ENCODE data around the gene OR13C4. TPM values are rescaled to one million over a fixed set of nuclear protein-coding genes. Genes with fewer than 3 reads are reported as not detected.

The OR13C4 gene
- total and polyA plus RNA-seq, 2 donors (not counting 1 experiment from before 2014, with no cell fraction given), result not detected

DNA sequence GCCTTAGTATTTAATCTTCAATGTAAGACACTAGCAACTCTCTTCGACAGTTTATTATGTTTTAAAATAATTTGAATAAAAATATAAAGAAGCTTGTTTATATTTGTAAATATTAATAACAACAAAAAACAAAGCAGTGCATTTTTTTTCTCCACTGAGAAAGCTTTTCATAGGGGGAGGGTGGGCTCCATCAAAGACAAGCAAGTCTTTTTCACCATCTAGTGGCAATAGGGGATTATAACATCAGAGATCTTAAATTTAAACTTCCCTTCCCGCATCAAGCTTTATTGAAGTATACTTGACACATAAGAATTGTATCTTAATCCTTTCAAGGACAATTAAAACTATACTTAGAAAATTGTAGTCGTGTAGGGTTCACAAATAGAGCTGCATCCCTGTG, 32.2 kb downstream of the OR13C4 start:
- TF ChIP-seq CTCF (IDR thresholded peaks at IDR 0.05), result no peak
- TF ChIP-seq EZH2 (IDR thresholded peaks at IDR 0.05; ENCODE audit: borderline replicate concordance, insufficient read depth, low read depth, low read length, poor library complexity, severe bottlenecking), result no peak
- no peaks in the 10 kb centered on the region for H4K20me1 ChIP-seq (ENCODE audit: control insufficient read depth, insufficient read depth, low read length, poor library complexity, severe bottlenecking)
- no peak overlapping the region for H3K9ac ChIP-seq (ENCODE audit: low read length)
- H2AFZ ChIP-seq (ENCODE audit: insufficient read depth, low read depth, low read length, poor library complexity, severe bottlenecking), result no peak overlapping the region
- no peak overlapping the region for H3K4me3 ChIP-seq (ENCODE audit: control extremely low read depth in 1 of 5, extremely low read depth in 1 of 5, insufficient read depth in 1 of 5, low read depth in 2 of 5, low read length in 4 of 5)
- peaks cover 0 to 2% (median 0%) of the 10 kb centered on the region in 3 donors for H3K9me3 ChIP-seq (ENCODE audit: control extremely low read depth in 1 of 3, control insufficient read depth in 2 of 3, insufficient read depth in 1 of 3, low read length in 2 of 3)
- Mint-ChIP-seq H3K9me3 (ENCODE audit: insufficient read depth) (no peaks in the 10 kb centered on the region), H3K27ac (no peak overlapping the region), H3K27me3 (no peaks in the 10 kb centered on the region), H3K4me1 (no peaks in the 10 kb centered on the region), H3K4me3 (no peak overlapping the region)
- H3K79me2 ChIP-seq (ENCODE audit: control insufficient read depth, insufficient read depth, low read length), result no peaks in the 10 kb centered on the region
- H3K27me3 ChIP-seq (replicated peaks in 1 of 4; ENCODE audit: control extremely low read depth in 1 of 4, control insufficient read depth in 3 of 4, insufficient read depth in 4 of 4, low read length in 3 of 4), result no peaks in the 10 kb centered on the region
- H3K36me3 ChIP-seq (replicated peaks in 1 of 2; ENCODE audit: control extremely low read depth in 1 of 2, control insufficient read depth in 1 of 2, extremely low read depth in 1 of 2, insufficient read depth in 2 of 2, low read length in 1 of 2), result no peaks in the 10 kb centered on the region
- H3K27ac ChIP-seq (ENCODE audit: low read length in 2 of 2), result no peak overlapping the region
- ATAC-seq (ENCODE audit: low read depth) (no peak), DNase-seq (no peak)
- no peak overlapping the region for H3K4me2 ChIP-seq (replicated peaks; ENCODE audit: low read depth, low read length, poor library complexity, severe bottlenecking)
- WGBS (ENCODE audit: insufficient coverage), result no CpG with 5 or more reads among the region's 3 CpGs
- no peaks in the 10 kb centered on the region for H3K4me1 ChIP-seq (ENCODE audit: control insufficient read depth in 2 of 2, insufficient read depth in 2 of 2, low read length in 2 of 2)
- ChIA-PET POLR2A (no interaction called here), CTCF (interaction anchor here (0.5 kb wide), 1 partner anchor 91 kb away, joined by 3 read pairs; no protein-coding TSS in a partner anchor)
- intact Hi-C loops (cut with micrococcal nuclease), result no loop called here

DNA sequence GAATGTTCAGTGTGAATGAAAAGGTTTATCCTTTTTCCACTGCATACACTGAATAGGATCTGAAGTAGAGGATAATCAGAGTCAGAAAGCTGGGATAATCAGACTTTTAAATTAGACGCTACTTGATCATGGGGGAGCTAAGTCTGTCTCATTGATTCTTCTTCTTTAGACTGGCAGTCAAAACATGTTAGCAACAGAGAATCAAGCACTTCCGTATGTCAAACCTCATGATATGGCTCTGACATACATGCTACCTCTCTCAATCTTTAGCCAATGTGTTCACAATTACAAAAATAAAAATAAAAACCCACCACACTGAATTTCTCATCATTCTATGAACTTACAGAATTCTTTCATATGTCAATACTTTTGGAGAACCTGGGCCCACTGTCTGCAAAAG, 42.0 kb downstream of the OR13C4 start:
- H3K4me1 ChIP-seq (ENCODE audit: control insufficient read depth in 2 of 2, insufficient read depth in 2 of 2, low read length in 2 of 2), result no peaks in the 10 kb centered on the region
- 100% methylated on average over 2 of the region's 2 CpGs for WGBS (ENCODE audit: insufficient coverage)
- H3K27ac Mint-ChIP-seq, result no peak overlapping the region
- no peaks in the 10 kb centered on the region for H4K20me1 ChIP-seq (ENCODE audit: control insufficient read depth, insufficient read depth, low read length, poor library complexity, severe bottlenecking)
- H3K27me3 Mint-ChIP-seq, result no peaks in the 10 kb centered on the region
- H3K4me2 ChIP-seq (replicated peaks; ENCODE audit: low read depth, low read length, poor library complexity, severe bottlenecking), result no peak overlapping the region
- H3K4me3 Mint-ChIP-seq, result no peak overlapping the region
- no peaks in the 10 kb centered on the region for H3K9me3 Mint-ChIP-seq (ENCODE audit: insufficient read depth)
- ATAC-seq (ENCODE audit: low read depth), result no peak
- no peak overlapping the region for H2AFZ ChIP-seq (ENCODE audit: insufficient read depth, low read depth, low read length, poor library complexity, severe bottlenecking)
- no peak for TF ChIP-seq CTCF (IDR thresholded peaks at IDR 0.05)
- TF ChIP-seq EZH2 (IDR thresholded peaks at IDR 0.05; ENCODE audit: borderline replicate concordance, insufficient read depth, low read depth, low read length, poor library complexity, severe bottlenecking), result no peak
- H3K27me3 ChIP-seq (replicated peaks in 1 of 4; ENCODE audit: control extremely low read depth in 1 of 4, control insufficient read depth in 3 of 4, insufficient read depth in 4 of 4, low read length in 3 of 4), result no peaks in the 10 kb centered on the region
- no peak overlapping the region for H3K27ac ChIP-seq (ENCODE audit: low read length in 2 of 2)
- H3K79me2 ChIP-seq (ENCODE audit: control insufficient read depth, insufficient read depth, low read length), result no peaks in the 10 kb centered on the region
- ChIA-PET POLR2A (no interaction called here), CTCF (no interaction called here)
- no peaks in the 10 kb centered on the region for H3K36me3 ChIP-seq (replicated peaks in 1 of 2; ENCODE audit: control extremely low read depth in 1 of 2, control insufficient read depth in 1 of 2, extremely low read depth in 1 of 2, insufficient read depth in 2 of 2, low read length in 1 of 2)
- no peak overlapping the region for H3K4me3 ChIP-seq (ENCODE audit: control extremely low read depth in 1 of 5, extremely low read depth in 1 of 5, insufficient read depth in 1 of 5, low read depth in 2 of 5, low read length in 4 of 5)
- H3K4me1 Mint-ChIP-seq, result no peaks in the 10 kb centered on the region
- H3K9me3 ChIP-seq (ENCODE audit: control extremely low read depth in 1 of 3, control insufficient read depth in 2 of 3, insufficient read depth in 1 of 3, low read length in 2 of 3), result no peaks in the 10 kb centered on the region
- no peak for DNase-seq
- H3K9ac ChIP-seq (ENCODE audit: low read length), result no peak overlapping the region
- intact Hi-C loops (cut with micrococcal nuclease), result no loop called here

Data from B cell (primary cell).